ENCODE data around the gene LRMDA. TPM values are rescaled to one million over a fixed set of nuclear protein-coding genes. Genes with fewer than 3 reads are reported as not detected.

The LRMDA gene
- total and polyA plus RNA-seq, 2 donors (not counting 3 experiments of a cell fraction or from before 2014, with no cell fraction given), result 9.7 to 18.0 TPM

DNA sequence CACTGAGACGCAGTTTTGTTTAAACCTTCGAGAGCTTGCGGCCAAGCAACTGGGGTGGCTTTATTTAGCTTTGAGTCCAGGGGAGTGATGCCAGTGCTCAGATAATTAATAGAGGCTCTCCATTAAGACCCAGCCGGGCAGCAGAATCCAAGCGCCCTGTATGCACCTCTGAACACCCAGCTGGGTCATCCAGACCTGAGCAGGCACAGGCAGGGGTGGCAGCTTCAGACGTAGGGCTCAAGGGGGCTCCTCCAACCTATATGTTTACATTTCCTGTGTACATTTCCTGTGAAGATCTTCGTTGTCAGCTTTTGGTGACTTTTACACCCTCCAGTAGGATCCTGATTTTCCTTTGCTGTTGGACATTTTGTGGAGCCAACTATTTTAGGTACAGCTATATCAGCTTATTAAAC, 719.5 kb downstream of the LRMDA start:
- H3K4me1 ChIP-seq (ENCODE audit: control insufficient read depth, extremely low read depth, insufficient read depth, low read length), result no peaks in the 10 kb centered on the region
- no peaks in the 10 kb centered on the region for H3K9me3 ChIP-seq (replicated peaks; ENCODE audit: control insufficient read depth, insufficient read depth, low read length)
- H4K20me1 ChIP-seq (replicated peaks; ENCODE audit: control insufficient read depth, extremely low read depth, insufficient read depth, low read length), result no peaks in the 10 kb centered on the region
- DNase-seq (ENCODE audit: low read depth, low spot score) (no peak), FAIRE-seq (no peak)
- BruUV-seq (replicated peaks), result no TSS peak
- no peak overlapping the region for H2AFZ ChIP-seq (ENCODE audit: low read depth, low read length)
- no peaks in the 10 kb centered on the region for H3K79me2 ChIP-seq (ENCODE audit: control insufficient read depth, insufficient read depth, low read length)
- no peak overlapping the region for H3K27ac ChIP-seq (ENCODE audit: insufficient read depth, low read depth, low read length)
- no peak overlapping the region for H3K4me3 ChIP-seq (replicated peaks in 1 of 3; ENCODE audit: insufficient read depth in 1 of 3, low read depth in 1 of 3, low read length in 3 of 3)
- H3K9ac ChIP-seq (replicated peaks; ENCODE audit: extremely low read depth, insufficient read depth, low read length), result no peak overlapping the region
- ChIA-PET CTCF (no interaction called here), POLR2A (no interaction called here)
- dilution Hi-C loops (cut with MboI; ENCODE audit: extremely low pct_ligation_motif_present, low sequenced_read_pairs) (no loop called here), intact Hi-C loops (cut with micrococcal nuclease) (no loop called here)
- H3K4me2 ChIP-seq (ENCODE audit: insufficient read depth, low read length), result no peak overlapping the region
- H3K9me1 ChIP-seq (replicated peaks; ENCODE audit: control insufficient read depth, extremely low read depth, insufficient read depth, low read length), result no peaks in the 10 kb centered on the region
- no peak for TF ChIP-seq EZH2 (IDR thresholded peaks at IDR 0.05; ENCODE audit: borderline replicate concordance, low read depth, low read length, severe bottlenecking)
- TF ChIP-seq FOS (IDR thresholded peaks at IDR 0.05; ENCODE audit: borderline replicate concordance, insufficient read depth, low read length), result no peak
- TF ChIP-seq MAX (IDR thresholded peaks at IDR 0.05; ENCODE audit: insufficient read depth, insufficient read length), result no peak
- TF ChIP-seq POLR2A (IDR thresholded peaks at IDR 0.05; ENCODE audit: low read depth, low read length), result no peak
- no peaks in the 10 kb centered on the region for H3K36me3 ChIP-seq (ENCODE audit: control insufficient read depth in 2 of 2, extremely low read depth in 1 of 2, insufficient read depth in 2 of 2, low read length in 2 of 2)
- H3K27me3 ChIP-seq (ENCODE audit: control insufficient read depth in 2 of 2, insufficient read depth in 2 of 2, low read length in 2 of 2), result no peaks in the 10 kb centered on the region

DNA sequence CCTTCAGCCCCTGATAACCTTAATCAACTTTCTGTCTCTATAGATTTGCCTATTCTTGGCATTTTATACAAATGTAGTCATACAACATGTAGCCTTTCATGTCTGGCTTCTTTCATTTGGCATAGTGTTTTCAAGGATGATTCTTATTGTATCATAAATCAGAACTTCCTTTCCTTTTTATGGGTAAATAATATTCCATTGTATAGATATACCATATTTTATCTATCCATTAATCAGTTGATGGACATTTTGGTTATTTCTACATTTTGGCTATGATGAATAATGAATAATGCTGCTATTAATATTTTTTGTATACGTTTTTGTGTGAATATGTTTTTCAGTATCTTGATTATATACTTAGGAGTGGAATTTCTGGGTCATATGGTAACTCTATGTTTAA, 720.8 kb downstream of the LRMDA start:
- no peak for FAIRE-seq
- Histone ChIP-seq H3K27me3 (ENCODE audit: control insufficient read depth in 2 of 2, insufficient read depth in 2 of 2, low read length in 2 of 2) (no peaks in the 10 kb centered on the region), H4K20me1 (replicated peaks; ENCODE audit: control insufficient read depth, extremely low read depth, insufficient read depth, low read length) (no peaks in the 10 kb centered on the region), H3K27ac (ENCODE audit: insufficient read depth, low read depth, low read length) (no peak overlapping the region), H3K4me3 (replicated peaks in 1 of 3; ENCODE audit: insufficient read depth in 1 of 3, low read depth in 1 of 3, low read length in 3 of 3) (no peak overlapping the region), H3K9me3 (replicated peaks; ENCODE audit: control insufficient read depth, insufficient read depth, low read length) (no peaks in the 10 kb centered on the region), H3K9ac (replicated peaks; ENCODE audit: extremely low read depth, insufficient read depth, low read length) (no peak overlapping the region), H3K79me2 (ENCODE audit: control insufficient read depth, insufficient read depth, low read length) (no peaks in the 10 kb centered on the region), H3K4me1 (ENCODE audit: control insufficient read depth, extremely low read depth, insufficient read depth, low read length) (no peaks in the 10 kb centered on the region), H3K36me3 (ENCODE audit: control insufficient read depth in 2 of 2, extremely low read depth in 1 of 2, insufficient read depth in 2 of 2, low read length in 2 of 2) (no peaks in the 10 kb centered on the region), H2AFZ (ENCODE audit: low read depth, low read length) (no peak overlapping the region), H3K4me2 (ENCODE audit: insufficient read depth, low read length) (no peak overlapping the region), H3K9me1 (replicated peaks; ENCODE audit: control insufficient read depth, extremely low read depth, insufficient read depth, low read length) (no peaks in the 10 kb centered on the region)
- POLR2A ChIA-PET, result no interaction called here
- no peak for TF ChIP-seq MAX (IDR thresholded peaks at IDR 0.05; ENCODE audit: insufficient read depth, insufficient read length)
- no peak for TF ChIP-seq GATA2 (IDR thresholded peaks at IDR 0.05; ENCODE audit: insufficient read depth, insufficient read length, low read depth, low read length)
- TF ChIP-seq POLR2A (IDR thresholded peaks at IDR 0.05; ENCODE audit: low read depth, low read length), result no peak
- TF ChIP-seq MYC (IDR thresholded peaks at IDR 0.05; ENCODE audit: low read depth, low read length), result no peak
- no peak for TF ChIP-seq EZH2 (IDR thresholded peaks at IDR 0.05; ENCODE audit: borderline replicate concordance, low read depth, low read length, severe bottlenecking)
- TF ChIP-seq POLR2AphosphoS5 (IDR thresholded peaks at IDR 0.05; ENCODE audit: insufficient read depth, low read depth, low read length), result no peak
- no peak for TF ChIP-seq JUN (IDR thresholded peaks at IDR 0.05; ENCODE audit: borderline replicate concordance, insufficient read depth, insufficient read length, low read depth)
- TF ChIP-seq FOS (IDR thresholded peaks at IDR 0.05; ENCODE audit: borderline replicate concordance, insufficient read depth, low read length), result no peak
- TF ChIP-seq, protein P1, sequence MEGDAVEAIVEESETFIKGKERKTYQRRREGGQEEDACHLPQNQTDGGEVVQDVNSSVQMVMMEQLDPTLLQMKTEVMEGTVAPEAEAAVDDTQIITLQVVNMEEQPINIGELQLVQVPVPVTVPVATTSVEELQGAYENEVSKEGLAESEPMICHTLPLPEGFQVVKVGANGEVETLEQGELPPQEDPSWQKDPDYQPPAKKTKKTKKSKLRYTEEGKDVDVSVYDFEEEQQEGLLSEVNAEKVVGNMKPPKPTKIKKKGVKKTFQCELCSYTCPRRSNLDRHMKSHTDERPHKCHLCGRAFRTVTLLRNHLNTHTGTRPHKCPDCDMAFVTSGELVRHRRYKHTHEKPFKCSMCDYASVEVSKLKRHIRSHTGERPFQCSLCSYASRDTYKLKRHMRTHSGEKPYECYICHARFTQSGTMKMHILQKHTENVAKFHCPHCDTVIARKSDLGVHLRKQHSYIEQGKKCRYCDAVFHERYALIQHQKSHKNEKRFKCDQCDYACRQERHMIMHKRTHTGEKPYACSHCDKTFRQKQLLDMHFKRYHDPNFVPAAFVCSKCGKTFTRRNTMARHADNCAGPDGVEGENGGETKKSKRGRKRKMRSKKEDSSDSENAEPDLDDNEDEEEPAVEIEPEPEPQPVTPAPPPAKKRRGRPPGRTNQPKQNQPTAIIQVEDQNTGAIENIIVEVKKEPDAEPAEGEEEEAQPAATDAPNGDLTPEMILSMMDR (IDR thresholded peaks at IDR 0.05; ENCODE audit: extremely low read depth in 1 of 2, insufficient read depth in 1 of 2, low read depth in 1 of 2, low read length in 2 of 2), result no peak
- BruUV-seq (replicated peaks), result no TSS peak
- intact Hi-C loops (cut with micrococcal nuclease), result no loop called here
- DNase-seq (ENCODE audit: low read depth, low spot score), result no peak
- CTCF ChIA-PET, result no interaction called here
- dilution Hi-C loops (cut with MboI; ENCODE audit: extremely low pct_ligation_motif_present, low sequenced_read_pairs), result no loop called here
